Adrenal gland (tissue), 12 donors: ENCODE measurements around the gene ZNF280C. TPM values are rescaled to one million over a fixed set of nuclear protein-coding genes. Genes with fewer than 3 reads are reported as not detected.

Experiments
- DNase-seq, 7 donors: peaks; one replicate each; pipeline ENCODE4 v3.0.0-alpha.2; 2019 to 2020
- H3K27ac ChIP-seq, 5 donors: fragments of 200-600 bp; sonication (generic) in 4 of 5; 1 replicate in 3 of 5; 2 replicates in 2 of 5; pipeline versions ENCODE4 v1.5.1 to v1.8.0; 2016 to 2020; ENCODE audit warnings: mild to moderate bottlenecking in 1 of 5
- H3K27me3 ChIP-seq: fragments of 200-600 bp; 2 replicates; pipeline ENCODE4 v1.8.0; 2021
- H3K36me3 ChIP-seq, 2 donors: fragments of 200-600 bp; replicated peaks in 1 of 2; 1 replicate in 1 of 2; 2 replicates in 1 of 2; pipeline versions ENCODE4 v1.5.1 to v1.8.0; 2018 to 2022
- H3K4me1 ChIP-seq, 2 donors: fragments of 200-600 bp; replicated peaks in 1 of 2; 1 replicate in 1 of 2; 2 replicates in 1 of 2; pipeline versions ENCODE4 v1.5.1 to v1.8.0; 2018 to 2021
- H3K4me3 ChIP-seq, 4 donors: fragments of 200-600 bp; sonication (generic) in 3 of 4; one replicate each; pipeline ENCODE4 v1.5.1; 2016 to 2018
- H3K9me3 ChIP-seq, 3 donors: fragments of 200-600 bp; sonication (generic) in 1 of 3; replicated peaks in 1 of 3; 1 replicate in 2 of 3; 2 replicates in 1 of 3; pipeline versions ENCODE4 v1.5.1 to v1.8.0; 2016 to 2021
- CTCF ChIP-seq, 6 experiments: fragments of 450-650 bp in 4 of 6; fragments of 200-600 bp in 2 of 6; sonication (generic) in 1 of 6; IDR thresholded peaks; 1 replicate in 5 of 6; 2 replicates in 1 of 6; pipeline versions ENCODE4 v1.5.1 to v1.8.0; 2016 to 2021; ENCODE audit warnings: antibody characterized with exemption in 6 of 6, mild to moderate bottlenecking in 2 of 6, moderate library complexity in 1 of 6
- POLR2A ChIP-seq, 2 donors: fragments of 450-650 bp; IDR thresholded peaks; one replicate each; pipeline ENCODE4 v1.6.1; 2017; ENCODE audit warnings: antibody characterized with exemption in 2 of 2, mild to moderate bottlenecking in 2 of 2, moderate library complexity in 1 of 2
- WGBS, 4 donors: extraction: QIAGEN DNeasy Blood & Tissue Kit in 2 of 4; methylation state at CpG; one replicate each; pipeline versions ENCODE4 v1.1.5 to v1.1.7; 2013 to 2017; 5-methylcytosine and 5-hydroxymethylcytosine counted together
- intact Hi-C, 2 donors: fragments of 100-400 bp; cut with DNase I; formaldehyde crosslinking; loops; one replicate each; pipeline versions ENCODE4 v1.14.1 to v1.15.0; 2022 to 2023
- polyA plus RNA-seq, 3 donors: library from polyadenylated mRNA; stranded (reverse); fragments of 200-250 nt in 2 of 3; fragments of 350-450 nt in 1 of 3; fragmentation: Illumina TruSeq in 1 of 3; extraction: RNeasy Lipid Tissue Mini Kit (QIAGEN cat#74804) in 1 of 3; gene quantifications; one replicate each; pipeline ENCODE4 v1.2.3, GENCODE V29; 2013 to 2014
- total RNA-seq, 9 donors: library from RNA; depleted of rRNA in 4 of 9; stranded (reverse); fragments of >200 nt in 4 of 9; fragments of 120-200 nt in 1 of 9; fragmentation: NEBNext Ultra II Directional in 1 of 9; extraction: Animal tissue kit (Norgen Biotek cat#: 25700) in 1 of 9; gene quantifications; one replicate each; pipeline versions ENCODE4 v1.1.0 to v1.2.4, GENCODE V29; 2013 to 2023
- donor health status: healthy with polysubstance abuse.
- donor health status: Bipolar disorder and iron deficiency.
- donor health status: DM: yes; HTN: yes; CAD: no.
- donor health status: DM: no; HTN: no; CAD: no.
- donor health status: DM: no; HTN: no; CAD: no.
- donor health status: DM: yes; HTN: yes; CAD: no.

ZNF280C gene
- total and polyA plus RNA-seq, 12 donors: 1.0 to 7.3 (median 3.9) TPM

GRCh38 chrX:130211415-130212186 lies 57.1 kb downstream of the ZNF280C start:
- Histone ChIP-seq H3K27ac (no peak overlapping the region), H3K4me1 (no peaks in the 10 kb centered on the region), H3K27me3 (no peaks in the 10 kb centered on the region), H3K4me3 (no peak overlapping the region), H3K36me3 (no peaks in the 10 kb centered on the region), H3K9me3 (no peaks in the 10 kb centered on the region)
- 73 to 97% (median 85%) methylated on average over 4 of the region's 4 CpGs for WGBS, 4 donors
- no peak for DNase-seq
- TF ChIP-seq POLR2A (IDR thresholded peaks at IDR 0.05) (no peak), CTCF (IDR thresholded peaks at IDR 0.05) (no peak)
- intact Hi-C loops: no loop called here

- intact Hi-C loops: no loop called here
- H3K9me3 ChIP-seq: no peaks in the 10 kb centered on the region
- H3K4me1 ChIP-seq: no peaks in the 10 kb centered on the region
- no peak overlapping the region for H3K27ac ChIP-seq
- WGBS, 4 donors: 4 to 100% (median 48%) methylated on average over 1 of the region's 1 CpG
- no peaks in the 10 kb centered on the region for H3K36me3 ChIP-seq
- no peak overlapping the region for H3K4me3 ChIP-seq
- no peaks in the 10 kb centered on the region for H3K27me3 ChIP-seq
- TF ChIP-seq POLR2A (IDR thresholded peaks at IDR 0.05): no peak
- TF ChIP-seq CTCF (IDR thresholded peaks at IDR 0.05): no peak
- DNase-seq: no peak
Observed at GRCh38 chrX:130204647-130205046, 64.1 kb downstream of the ZNF280C start.

GRCh38 chrX:130197464-130197863 lies 71.2 kb downstream of the ZNF280C start:
- Histone ChIP-seq H3K27me3 (no peaks in the 10 kb centered on the region), H3K9me3 (no peaks in the 10 kb centered on the region), H3K4me3 (no peak overlapping the region), H3K36me3 (no peaks in the 10 kb centered on the region), H3K4me1 (no peaks in the 10 kb centered on the region), H3K27ac (no peak overlapping the region)
- intact Hi-C loops: loop anchor here in 1 of 2 donors (10.0 kb wide), 1 partner anchor 73 kb away; no protein-coding TSS in a partner anchor
- 63 to 74% (median 67%) methylated on average over 5 of the region's 5 CpGs for WGBS, 4 donors
- no peak for DNase-seq
- no peak for TF ChIP-seq POLR2A (IDR thresholded peaks at IDR 0.05)
- TF ChIP-seq CTCF (IDR thresholded peaks at IDR 0.05): no peak

- TF ChIP-seq POLR2A (IDR thresholded peaks at IDR 0.05): no peak
- TF ChIP-seq CTCF (IDR thresholded peaks at IDR 0.05): no peak
- no peak overlapping the region for H3K27ac ChIP-seq
- no peaks in the 10 kb centered on the region for H3K27me3 ChIP-seq
- H3K4me3 ChIP-seq: no peak overlapping the region
- H3K4me1 ChIP-seq: no peaks in the 10 kb centered on the region
- no peak for DNase-seq
- no peaks in the 10 kb centered on the region for H3K9me3 ChIP-seq
- intact Hi-C loops: loop anchor here in 1 of 2 donors (10.0 kb wide), 1 partner anchor 72 kb away; no protein-coding TSS in a partner anchor
- H3K36me3 ChIP-seq: no peaks in the 10 kb centered on the region
- 55 to 64% (median 62%) methylated on average over 7 of the region's 7 CpGs for WGBS, 4 donors
Observed at GRCh38 chrX:130196466-130196865, 72.2 kb downstream of the ZNF280C start.
